H9 (cell line): Measurements from ENCODE around the gene ADGRD1. TPM values are rescaled to one million over a fixed set of nuclear protein-coding genes. Genes with fewer than 3 reads are reported as not detected.

ENCODE experiments used
- DNase-seq: peaks from one replicate; pipeline ENCODE4 v3.0.0-alpha.2; 2017
- H2AFZ ChIP-seq: one replicate; pipeline ENCODE4 v1.6.1; 2013; ENCODE audit warnings: mild to moderate bottlenecking, low read length, control low read depth, moderate library complexity
- H2AK5ac ChIP-seq: 2 replicates; pipeline ENCODE4 v1.6.1; 2013; ENCODE audit warnings: low read length, control low read depth, mixed read lengths; ENCODE audit not compliant: insufficient read length
- H2BK120ac ChIP-seq: one replicate; pipeline ENCODE4 v1.6.1; 2013; ENCODE audit warnings: low read depth, mild to moderate bottlenecking, low read length, control low read depth, inconsistent platforms; ENCODE audit not compliant: poor library complexity, severe bottlenecking
- H2BK12ac ChIP-seq: 2 replicates; pipeline ENCODE4 v1.6.1; 2013; ENCODE audit warnings: low read length, control low read depth, mixed read lengths, low read depth; ENCODE audit not compliant: insufficient read length
- H2BK15ac ChIP-seq: 2 replicates; pipeline ENCODE4 v1.6.1; 2013; ENCODE audit warnings: low read depth, low read length, control low read depth
- H2BK20ac ChIP-seq: one replicate; pipeline ENCODE4 v1.6.1; 2013; ENCODE audit warnings: low read depth, mild to moderate bottlenecking, low read length, control low read depth, inconsistent platforms; ENCODE audit not compliant: poor library complexity, severe bottlenecking
- H2BK5ac ChIP-seq: 2 replicates; pipeline ENCODE4 v1.6.1; 2013; ENCODE audit warnings: low read length, control low read depth, mixed read lengths; ENCODE audit not compliant: insufficient read length
- H3K14ac ChIP-seq: 2 replicates; pipeline ENCODE4 v1.6.1; 2013; ENCODE audit warnings: low read length, control low read depth; ENCODE audit not compliant: insufficient read depth
- H3K18ac ChIP-seq: 2 replicates; pipeline ENCODE4 v1.6.1; 2013; ENCODE audit warnings: low read depth, mild to moderate bottlenecking, mixed read lengths, low read length, control low read depth; ENCODE audit not compliant: insufficient read length
- H3K23ac ChIP-seq: 2 replicates; pipeline ENCODE4 v1.6.1; 2013; ENCODE audit warnings: low read length, control low read depth, mixed read lengths, low read depth; ENCODE audit not compliant: insufficient read length
- H3K23me2 ChIP-seq: 2 replicates; pipeline ENCODE4 v1.6.1; 2013; ENCODE audit warnings: low read depth, mild to moderate bottlenecking, mixed read lengths, low read length, control low read depth; ENCODE audit not compliant: insufficient read length, poor library complexity, severe bottlenecking
- H3K27ac ChIP-seq: 2 replicates; pipeline ENCODE4 v1.5.1; 2013; ENCODE audit warnings: low read length, control low read depth, mixed read lengths, low read depth; ENCODE audit not compliant: insufficient read length
- H3K27me3 ChIP-seq: 2 replicates; pipeline ENCODE4 v1.6.1; 2013; ENCODE audit warnings: low read length, control low read depth, inconsistent platforms; ENCODE audit not compliant: insufficient read depth
- H3K4ac ChIP-seq: 2 replicates; pipeline ENCODE4 v1.6.1; 2013; ENCODE audit warnings: low read depth, mild to moderate bottlenecking, control low read depth, inconsistent platforms, low read length, moderate library complexity
- H3K4me1 ChIP-seq: 2 replicates; pipeline ENCODE4 v1.6.1; 2013; ENCODE audit warnings: low read length, control low read depth, inconsistent platforms; ENCODE audit not compliant: insufficient read depth
- H3K4me2 ChIP-seq: 2 replicates; pipeline ENCODE4 v1.6.1; 2013; ENCODE audit warnings: low read length, control low read depth, mixed read lengths; ENCODE audit not compliant: insufficient read length, insufficient read depth
- H3K56ac ChIP-seq: 2 replicates; pipeline ENCODE4 v1.6.1; 2013; ENCODE audit warnings: low read depth, mild to moderate bottlenecking, mixed read lengths, low read length, control low read depth; ENCODE audit not compliant: insufficient read length
- H3K79me1 ChIP-seq: 2 replicates; pipeline ENCODE4 v1.6.1; 2013; ENCODE audit warnings: low read depth, mild to moderate bottlenecking, moderate library complexity, low read length, control low read depth, inconsistent platforms; ENCODE audit not compliant: insufficient read depth, poor library complexity, severe bottlenecking
- H3K79me2 ChIP-seq: 2 replicates; pipeline ENCODE4 v1.6.1; 2013; ENCODE audit warnings: low read length, control low read depth, inconsistent platforms; ENCODE audit not compliant: insufficient read depth
- H3K9ac ChIP-seq: 2 replicates; pipeline ENCODE4 v1.6.1; 2013; ENCODE audit warnings: low read length, control low read depth, mixed read lengths; ENCODE audit not compliant: insufficient read length; ENCODE audit errors: extremely low read depth
- H3K9me3 ChIP-seq: one replicate; pipeline ENCODE4 v1.6.1; 2013; ENCODE audit warnings: low read depth, low read length, inconsistent platforms; ENCODE audit not compliant: control insufficient read depth
- H3T11ph ChIP-seq: one replicate; pipeline ENCODE4 v1.6.1; 2013; ENCODE audit warnings: mild to moderate bottlenecking, low read length, control low read depth, inconsistent platforms
- H4K20me1 ChIP-seq: one replicate; pipeline ENCODE4 v1.6.1; 2013; ENCODE audit not compliant: control insufficient read depth, insufficient read length, insufficient read depth
- H4K5ac ChIP-seq: 2 replicates; pipeline ENCODE4 v1.6.1; 2013; ENCODE audit warnings: low read depth, mild to moderate bottlenecking, mixed read lengths, low read length, control low read depth; ENCODE audit not compliant: insufficient read length
- H4K8ac ChIP-seq: replicated peaks from 2 replicates; pipeline ENCODE4 v1.6.1; 2013; ENCODE audit warnings: low read length, control low read depth, mixed read lengths, low read depth; ENCODE audit not compliant: insufficient read length
- H4K91ac ChIP-seq: 2 replicates; pipeline ENCODE4 v1.6.1; 2013; ENCODE audit warnings: low read depth, mild to moderate bottlenecking, moderate library complexity, mixed read lengths, low read length, control low read depth; ENCODE audit not compliant: insufficient read length
- H3K27ac Mint-ChIP-seq, 3 experiments: 2 replicates in 2 of 3; 3 replicates in 1 of 3; pipeline ENCODE4 v1.8.0; 2020 to 2021; ENCODE audit warnings: mixed read lengths in 3 of 3, mild to moderate bottlenecking in 1 of 3, moderate library complexity in 1 of 3
- H3K27me3 Mint-ChIP-seq: 2 replicates; pipeline ENCODE4 v1.8.0; 2021; ENCODE audit warnings: low read depth, mild to moderate bottlenecking, moderate library complexity, mixed read lengths
- H3K36me3 Mint-ChIP-seq, 3 experiments: 2 replicates in 2 of 3; 3 replicates in 1 of 3; pipeline ENCODE4 v1.8.0; 2020 to 2021; ENCODE audit warnings: low read depth in 3 of 3, mixed read lengths in 3 of 3; ENCODE audit not compliant: insufficient read depth in 1 of 3
- H3K4me1 Mint-ChIP-seq, 2 experiments: 2 replicates each; pipeline ENCODE4 v1.8.0; 2020; ENCODE audit warnings: mixed read lengths in 2 of 2
- H3K4me3 Mint-ChIP-seq, 2 experiments: 2 replicates in 1 of 2; 3 replicates in 1 of 2; pipeline ENCODE4 v1.8.0; 2020 to 2021; ENCODE audit warnings: mild to moderate bottlenecking in 2 of 2, mixed read lengths in 2 of 2, moderate library complexity in 1 of 2
- H3K9me3 Mint-ChIP-seq, 2 experiments: 2 replicates in 1 of 2; 3 replicates in 1 of 2; pipeline ENCODE4 v1.8.0; 2020; ENCODE audit warnings: mild to moderate bottlenecking in 2 of 2, mixed read lengths in 2 of 2, moderate library complexity in 1 of 2
- WGBS: extraction: QIAGEN DNeasy Blood & Tissue Kit; methylation state at CpG from one replicate; pipeline ENCODE4 v1.1.7; 2013; ENCODE audit warnings: missing lambda C conversion rate, low lambda C conversion rate, mixed read lengths; ENCODE audit not compliant: insufficient read length; ENCODE audit errors: extremely low coverage; 5-methylcytosine and 5-hydroxymethylcytosine counted together
- total RNA-seq: library from RNA; stranded (reverse); gene quantifications from 2 replicates; pipeline ENCODE4 v1.2.1, GENCODE V29; 2021
- TF ChIP-seq, protein P1 (sequence below): fragments of 200-600 bp; sonication (generic); conservative IDR thresholded peaks from 3 replicates; pipeline ENCODE4 v1.8.0; 2021; ENCODE audit warnings: antibody characterized with exemption, mild to moderate bottlenecking

Gene ADGRD1
- total RNA-seq, 1 experiment from 2014 or later, result 0.52 TPM

DNA sequence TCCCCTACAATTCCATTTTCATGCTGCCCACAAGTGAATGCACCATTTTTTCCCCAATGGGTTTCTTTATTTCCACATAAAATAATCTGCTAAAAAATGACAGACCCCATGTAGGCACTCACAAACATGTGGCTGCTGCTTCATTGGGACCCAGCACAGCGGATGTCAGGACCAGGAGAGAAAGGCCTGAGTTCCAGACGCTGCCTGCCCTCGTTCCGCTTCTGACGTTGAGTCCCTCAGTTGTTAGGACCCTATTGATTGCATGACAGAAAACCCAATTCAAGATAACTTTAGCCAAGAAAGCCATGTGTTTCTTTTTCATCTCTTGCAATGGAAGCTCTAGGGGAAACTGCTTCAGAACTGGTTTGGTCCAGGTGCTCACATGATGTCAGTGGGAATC lies 34.6 kb downstream of the ADGRD1 start:
- no peak overlapping the region for H3K56ac ChIP-seq
- H3T11ph ChIP-seq, result no peak overlapping the region
- no peak overlapping the region for H3K18ac ChIP-seq
- no peak overlapping the region for H3K14ac ChIP-seq
- H3K9ac ChIP-seq, result no peak overlapping the region
- no peak overlapping the region for H2BK5ac ChIP-seq
- H2BK20ac ChIP-seq, result no peak overlapping the region
- H3K23ac ChIP-seq, result no peak overlapping the region
- Mint-ChIP-seq H3K4me1 (0 out of 4 replicates have a peak, but pooled peaks cover 0 to 7% of the 10 kb centered on the region in 2 experiments), H3K27ac (no peak overlapping the region), H3K36me3 (no peaks in the 10 kb centered on the region; a peak in 1 of 7 replicates), H3K4me3 (no peak overlapping the region), H3K27me3 (peaks cover 6% of the 10 kb centered on the region), H3K9me3 (no peaks in the 10 kb centered on the region)
- no peak overlapping the region for H2BK12ac ChIP-seq
- H3K23me2 ChIP-seq, result no peaks in the 10 kb centered on the region
- H3K9me3 ChIP-seq, result no peaks in the 10 kb centered on the region
- no peaks in the 10 kb centered on the region for H4K20me1 ChIP-seq
- H2AK5ac ChIP-seq, result no peak overlapping the region
- H2AFZ ChIP-seq, result no peak overlapping the region
- no CpG with 5 or more reads among the region's 5 CpGs for whole genome bisulfite sequencing
- H3K27me3 ChIP-seq, result no peaks in the 10 kb centered on the region
- no peak overlapping the region for H3K27ac ChIP-seq
- no peak for DNase-seq
- H3K4me2 ChIP-seq, result no peak overlapping the region
- no peak overlapping the region for H3K4ac ChIP-seq
- H4K91ac ChIP-seq, result no peak overlapping the region
- H4K5ac ChIP-seq, result no peak overlapping the region
- no peaks in the 10 kb centered on the region for H3K79me2 ChIP-seq
- TF ChIP-seq, protein P1, sequence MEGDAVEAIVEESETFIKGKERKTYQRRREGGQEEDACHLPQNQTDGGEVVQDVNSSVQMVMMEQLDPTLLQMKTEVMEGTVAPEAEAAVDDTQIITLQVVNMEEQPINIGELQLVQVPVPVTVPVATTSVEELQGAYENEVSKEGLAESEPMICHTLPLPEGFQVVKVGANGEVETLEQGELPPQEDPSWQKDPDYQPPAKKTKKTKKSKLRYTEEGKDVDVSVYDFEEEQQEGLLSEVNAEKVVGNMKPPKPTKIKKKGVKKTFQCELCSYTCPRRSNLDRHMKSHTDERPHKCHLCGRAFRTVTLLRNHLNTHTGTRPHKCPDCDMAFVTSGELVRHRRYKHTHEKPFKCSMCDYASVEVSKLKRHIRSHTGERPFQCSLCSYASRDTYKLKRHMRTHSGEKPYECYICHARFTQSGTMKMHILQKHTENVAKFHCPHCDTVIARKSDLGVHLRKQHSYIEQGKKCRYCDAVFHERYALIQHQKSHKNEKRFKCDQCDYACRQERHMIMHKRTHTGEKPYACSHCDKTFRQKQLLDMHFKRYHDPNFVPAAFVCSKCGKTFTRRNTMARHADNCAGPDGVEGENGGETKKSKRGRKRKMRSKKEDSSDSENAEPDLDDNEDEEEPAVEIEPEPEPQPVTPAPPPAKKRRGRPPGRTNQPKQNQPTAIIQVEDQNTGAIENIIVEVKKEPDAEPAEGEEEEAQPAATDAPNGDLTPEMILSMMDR, result no peak
- no peak overlapping the region for H2BK120ac ChIP-seq
- H2BK15ac ChIP-seq, result no peak overlapping the region
- no peak overlapping the region for H4K8ac ChIP-seq
- H3K4me1 ChIP-seq, result no peaks in the 10 kb centered on the region
- H3K79me1 ChIP-seq, result no peaks in the 10 kb centered on the region
